HUES48 (cell line): ENCODE measurements around the gene KIF26B.
"Not testable (repeated sequence)": the region's sequence is repeated elsewhere in the genome, so short reads cannot be mapped to it uniquely, and the experiment has no call there.

Experiments used
- H3K27ac ChIP-seq: one replicate; pipeline ENCODE4 v1.7.0; 2013; ENCODE audit warnings: low read depth, low read length, inconsistent platforms
- H3K27me3 ChIP-seq: 2 replicates; pipeline ENCODE4 v1.6.1; 2013; ENCODE audit warnings: mild to moderate bottlenecking, low read length; ENCODE audit not compliant: control insufficient read depth, insufficient read depth
- H3K36me3 ChIP-seq: 2 replicates; pipeline ENCODE4 v1.6.1; 2013; ENCODE audit warnings: low read length; ENCODE audit not compliant: control insufficient read depth, insufficient read depth
- H3K4me1 ChIP-seq: 2 replicates; pipeline ENCODE4 v1.6.1; 2013; ENCODE audit warnings: mild to moderate bottlenecking, low read length; ENCODE audit not compliant: control insufficient read depth, insufficient read depth
- H3K4me3 ChIP-seq: 2 replicates; pipeline ENCODE4 v1.5.1; 2013; ENCODE audit warnings: mild to moderate bottlenecking, low read depth, low read length
- H3K9ac ChIP-seq: 2 replicates; pipeline ENCODE4 v1.6.1; 2013; ENCODE audit warnings: mild to moderate bottlenecking, low read depth, low read length, moderate library complexity
- H3K9me3 ChIP-seq: 2 replicates; pipeline ENCODE4 v1.6.1; 2013; ENCODE audit warnings: low read length; ENCODE audit not compliant: control insufficient read depth, insufficient read depth

The KIF26B gene

DNA sequence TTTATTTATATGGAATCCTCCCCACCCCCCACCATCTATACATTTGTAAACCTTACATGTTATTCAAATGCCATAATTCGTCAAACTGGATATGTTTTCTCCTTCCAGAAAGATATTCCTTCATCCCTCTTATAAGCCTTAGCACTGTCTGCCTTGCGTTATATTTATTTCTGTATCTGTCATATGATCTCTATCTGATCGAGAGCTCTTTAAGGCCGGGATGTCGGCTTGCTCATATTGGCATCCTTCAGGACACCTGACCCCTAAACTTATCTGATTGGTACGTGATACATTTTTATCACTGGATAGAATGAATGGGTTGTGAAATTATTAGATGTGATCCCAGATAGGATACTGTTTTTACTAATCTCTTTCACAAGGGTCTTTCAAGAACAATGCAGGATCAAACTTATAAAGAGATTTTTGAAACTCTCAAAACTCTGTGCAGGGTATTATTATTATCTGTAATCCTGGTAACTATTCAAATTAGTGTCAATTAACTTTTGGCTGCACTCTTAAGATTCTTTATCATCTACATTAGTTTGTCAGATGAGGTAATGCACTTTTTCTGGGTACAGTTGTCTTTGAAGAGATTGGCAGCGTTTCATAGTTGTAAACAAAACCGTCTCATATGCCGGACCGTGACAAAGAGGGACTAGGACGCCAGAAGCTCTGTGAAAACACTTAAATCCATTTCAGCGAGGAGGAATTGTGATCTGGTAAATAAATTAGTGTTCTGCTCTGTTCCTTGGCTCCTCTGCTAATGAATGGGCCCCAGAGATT is 152.0 kb downstream of the KIF26B start:
- Histone ChIP-seq H3K27ac (no peak overlapping the region), H3K9me3 (no peaks in the 10 kb centered on the region), H3K4me1 (peaks cover 10% of the 10 kb centered on the region), H3K9ac (no peak overlapping the region), H3K27me3 (no peaks in the 10 kb centered on the region), H3K36me3 (no peaks in the 10 kb centered on the region), H3K4me3 (no peak overlapping the region)

DNA sequence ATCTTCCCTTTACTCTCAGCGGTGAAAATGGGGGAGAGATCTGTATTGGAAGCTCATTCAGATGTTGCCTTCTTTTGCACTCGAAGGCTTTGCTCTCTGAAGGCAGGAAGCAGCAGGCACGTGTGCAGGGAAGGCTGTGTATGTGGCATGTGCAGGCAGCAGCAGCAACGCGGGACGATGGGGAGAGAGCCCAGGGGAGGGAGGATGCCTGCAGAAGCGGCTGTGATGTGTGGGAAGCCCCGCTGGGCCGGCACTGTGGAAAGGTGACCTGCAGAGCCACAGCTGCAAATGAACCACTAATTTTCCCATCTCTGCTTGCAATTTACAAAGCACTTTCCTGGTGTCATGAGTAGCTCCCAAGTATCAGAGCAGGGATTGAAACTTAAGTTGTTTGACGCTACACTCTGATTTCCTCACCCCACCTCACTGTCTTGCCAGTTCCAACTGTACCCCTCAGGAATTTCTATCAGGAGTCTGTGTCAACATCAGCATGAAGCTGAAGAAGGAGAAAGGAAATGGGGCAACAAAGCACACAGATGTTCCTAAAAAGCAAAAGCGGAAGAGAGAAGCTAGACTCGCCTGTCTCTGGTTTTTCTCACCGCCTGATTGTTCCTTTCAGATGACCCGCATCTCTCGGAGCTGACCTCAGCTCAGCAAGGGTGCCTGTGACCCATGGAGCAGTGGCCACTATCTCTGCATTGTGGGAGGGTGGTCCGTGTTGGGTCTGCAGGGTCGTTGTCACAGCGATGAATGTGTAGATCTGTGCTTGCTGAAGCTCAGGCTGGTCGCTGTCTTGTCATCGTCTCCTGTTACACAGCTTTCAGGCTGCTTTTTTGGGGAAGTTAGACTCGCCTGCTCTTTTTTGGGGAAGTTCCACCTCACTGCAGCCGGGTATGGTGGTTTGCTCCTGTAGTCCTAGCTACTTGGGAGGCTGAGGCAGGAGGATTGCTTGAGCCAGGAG is 156.1 kb downstream of the KIF26B start:
- no peak overlapping the region for H3K9ac ChIP-seq
- no peak overlapping the region for H3K27ac ChIP-seq
- no peaks in the 10 kb centered on the region for H3K36me3 ChIP-seq
- H3K27me3 ChIP-seq = no peaks in the 10 kb centered on the region
- no peak overlapping the region for H3K4me3 ChIP-seq
- H3K4me1 ChIP-seq = peaks cover 17% of the 10 kb centered on the region
- H3K9me3 ChIP-seq = no peaks in the 10 kb centered on the region

DNA sequence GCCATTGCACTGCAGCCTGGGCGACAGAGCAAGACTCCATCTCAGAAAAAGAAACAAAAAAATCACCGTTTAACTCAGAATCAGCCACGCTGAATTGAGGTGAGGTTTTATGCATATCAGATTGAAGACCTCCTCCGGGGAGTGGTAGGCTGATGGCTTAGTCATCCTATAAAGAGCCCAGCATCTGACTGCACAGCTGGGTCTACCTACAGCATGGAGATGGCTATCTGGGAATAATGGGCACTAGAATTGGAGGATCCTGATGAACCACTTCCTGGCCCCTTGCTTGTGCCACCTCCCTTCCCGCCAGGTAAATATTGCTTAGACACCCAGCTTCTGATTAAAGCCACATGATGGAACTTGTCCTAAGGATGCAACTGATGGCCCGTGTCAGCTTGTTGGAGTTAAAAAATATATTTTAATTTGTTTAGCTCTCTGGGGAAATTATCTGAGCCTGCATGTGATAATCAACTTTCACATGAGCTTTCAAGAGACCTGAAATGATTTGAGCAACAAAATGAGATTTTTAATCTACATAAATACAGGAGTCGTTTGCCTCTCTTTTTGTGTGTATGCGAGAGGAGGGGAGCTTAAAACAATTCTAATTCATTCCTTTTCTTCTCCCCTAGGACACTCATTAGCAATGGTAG is 157.2 kb downstream of the KIF26B start:
- no peaks in the 10 kb centered on the region for H3K36me3 ChIP-seq
- no peaks in the 10 kb centered on the region for H3K9me3 ChIP-seq
- peaks cover 17% of the 10 kb centered on the region for H3K4me1 ChIP-seq
- no peak overlapping the region for H3K4me3 ChIP-seq
- H3K9ac ChIP-seq = no peak overlapping the region
- no peak overlapping the region for H3K27ac ChIP-seq
- no peaks in the 10 kb centered on the region for H3K27me3 ChIP-seq

DNA sequence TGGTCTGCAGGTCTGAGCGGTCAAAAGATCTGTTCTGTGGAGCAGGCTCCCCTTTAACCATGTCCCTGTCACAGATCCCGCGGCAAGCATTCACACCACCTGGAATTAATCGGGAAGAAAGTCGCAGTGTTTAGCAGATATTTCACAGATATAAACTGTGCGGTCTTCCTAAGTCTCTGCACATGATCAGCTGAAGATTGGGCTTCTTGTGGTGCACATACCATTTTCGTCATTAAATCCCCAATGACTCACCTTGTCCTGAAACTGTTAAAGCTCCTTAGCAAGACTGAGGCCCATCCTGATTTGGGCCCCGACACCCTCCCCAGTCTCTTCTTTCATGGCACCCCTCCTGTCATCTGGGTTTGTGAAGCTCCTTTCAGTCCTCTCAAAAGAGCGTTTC is 158.8 kb downstream of the KIF26B start:
- Histone ChIP-seq H3K9ac (no peak overlapping the region), H3K4me1 (peaks cover 17% of the 10 kb centered on the region), H3K27me3 (no peaks in the 10 kb centered on the region), H3K36me3 (no peaks in the 10 kb centered on the region), H3K27ac (no peak overlapping the region), H3K9me3 (no peaks in the 10 kb centered on the region), H3K4me3 (no peak overlapping the region)

DNA sequence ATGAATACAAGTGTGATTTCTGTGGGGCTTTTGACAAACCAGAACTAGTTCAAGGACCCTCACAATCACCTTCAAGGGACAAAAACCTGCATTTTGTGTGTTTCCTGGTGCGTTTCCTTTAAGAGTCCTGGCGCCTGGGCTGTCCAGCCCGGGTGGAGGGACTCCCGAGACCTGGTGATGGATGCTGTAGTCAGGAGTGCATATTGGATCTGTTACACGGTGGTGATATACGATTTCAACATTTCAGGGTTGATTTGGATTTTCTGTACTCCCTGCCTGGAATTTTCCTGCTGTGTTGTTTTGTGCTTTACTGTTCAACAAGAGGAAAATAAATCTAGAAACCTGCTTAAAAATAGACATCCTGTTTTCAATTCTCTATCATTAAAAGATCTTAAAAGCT is 162.0 kb downstream of the KIF26B start:
- H3K4me1 ChIP-seq = 0 out of 2 replicates have a peak, but pooled peaks cover 7% of the 10 kb centered on the region
- no peaks in the 10 kb centered on the region for H3K27me3 ChIP-seq
- H3K36me3 ChIP-seq = no peaks in the 10 kb centered on the region
- no peak overlapping the region for H3K4me3 ChIP-seq
- no peak overlapping the region for H3K9ac ChIP-seq
- H3K27ac ChIP-seq = no peak overlapping the region
- H3K9me3 ChIP-seq = no peaks in the 10 kb centered on the region

DNA sequence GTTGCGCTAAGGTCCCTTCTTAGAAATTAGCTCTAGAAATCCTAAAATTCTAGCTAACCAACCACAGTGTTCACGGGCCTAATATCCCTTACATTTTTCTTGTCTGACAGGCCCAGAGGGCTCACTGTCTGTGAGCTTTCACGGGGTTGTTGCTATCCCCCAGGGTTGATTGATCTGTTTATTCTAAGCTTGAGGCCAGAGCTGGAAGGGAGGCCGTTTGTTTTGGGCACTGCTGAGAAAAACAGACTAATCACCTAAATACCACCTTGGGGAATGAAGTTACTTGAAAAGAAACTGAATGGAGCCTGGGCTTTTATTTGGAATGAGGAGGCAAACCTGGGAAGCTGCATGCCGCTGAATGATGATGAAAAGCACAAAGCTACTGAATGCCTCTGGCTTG is 162.4 kb downstream of the KIF26B start:
- H3K9ac ChIP-seq = no peak overlapping the region
- H3K27ac ChIP-seq = no peak overlapping the region
- no peaks in the 10 kb centered on the region for H3K27me3 ChIP-seq
- no peak overlapping the region for H3K4me3 ChIP-seq
- H3K36me3 ChIP-seq = no peaks in the 10 kb centered on the region
- H3K4me1 ChIP-seq = 0 out of 2 replicates have a peak, but pooled peaks cover 4% of the 10 kb centered on the region
- H3K9me3 ChIP-seq = no peaks in the 10 kb centered on the region

DNA sequence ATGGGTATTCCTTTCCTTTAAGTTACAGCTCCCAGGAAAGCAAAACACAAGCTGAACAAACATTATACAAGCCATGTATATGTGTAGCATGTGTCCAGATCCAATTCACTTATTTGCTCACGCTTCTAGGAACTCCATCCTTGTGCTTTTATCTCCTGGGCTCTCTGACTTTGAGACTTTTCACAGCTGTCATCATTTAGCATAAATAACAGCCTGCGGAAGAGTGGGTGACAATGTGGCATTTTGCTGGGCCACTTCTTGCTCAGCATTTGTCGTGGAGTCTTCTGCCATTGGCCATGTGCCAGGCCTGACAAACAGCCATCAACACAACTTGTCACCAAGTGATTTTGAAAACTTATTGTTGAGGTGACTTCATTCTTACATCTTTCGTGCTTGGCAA is 164.3 kb downstream of the KIF26B start:
- Histone ChIP-seq H3K36me3 (no peaks in the 10 kb centered on the region), H3K4me1 (no peaks in the 10 kb centered on the region), H3K4me3 (no peak overlapping the region), H3K27me3 (no peaks in the 10 kb centered on the region), H3K9me3 (no peaks in the 10 kb centered on the region), H3K27ac (no peak overlapping the region), H3K9ac (no peak overlapping the region)

DNA sequence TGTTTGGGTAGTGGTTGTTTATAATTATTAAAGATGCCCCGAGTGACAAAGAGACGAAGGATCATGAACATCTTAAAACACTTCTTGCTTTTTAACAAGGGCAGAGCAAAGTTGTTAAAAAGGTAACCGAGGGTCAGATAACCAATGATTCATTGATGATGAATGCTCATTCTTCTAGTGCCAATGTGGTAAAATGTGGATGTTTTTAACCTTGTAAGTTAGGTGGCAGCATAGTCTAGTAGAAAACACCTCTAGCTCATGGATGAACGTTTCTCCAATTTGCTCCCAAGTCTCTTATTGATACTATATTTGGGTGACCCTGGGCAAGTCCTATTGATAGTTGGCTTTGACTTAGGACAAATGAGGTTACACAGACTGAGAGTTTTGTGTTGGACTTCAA is 167.9 kb downstream of the KIF26B start:
- no peaks in the 10 kb centered on the region for H3K36me3 ChIP-seq
- no peaks in the 10 kb centered on the region for H3K4me1 ChIP-seq
- H3K9ac ChIP-seq = no peak overlapping the region
- H3K4me3 ChIP-seq = no peak overlapping the region
- H3K27ac ChIP-seq = no peak overlapping the region
- H3K9me3 ChIP-seq = no peaks in the 10 kb centered on the region
- H3K27me3 ChIP-seq = no peaks in the 10 kb centered on the region

DNA sequence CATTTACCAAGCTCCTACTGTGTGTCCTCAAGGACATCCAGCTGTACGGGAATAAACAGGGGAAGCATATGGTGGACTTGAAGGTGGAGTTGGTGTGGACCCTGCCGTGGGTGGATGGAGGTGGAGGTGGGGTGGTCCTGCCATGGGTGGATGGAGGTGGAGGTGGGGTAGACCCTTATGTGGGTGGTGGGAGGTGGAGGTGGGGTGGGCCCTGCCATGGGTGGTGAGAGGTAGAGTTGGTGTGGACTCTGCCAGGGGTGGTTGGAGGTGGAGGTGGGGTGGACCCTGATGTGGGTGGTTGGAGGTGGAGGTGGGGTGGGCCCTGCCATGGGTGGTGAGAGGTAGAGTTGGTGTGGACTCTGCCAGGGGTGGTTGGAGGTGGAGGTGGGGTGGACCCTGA is 169.0 kb downstream of the KIF26B start:
- H3K4me3 ChIP-seq, H3K4me1 ChIP-seq, H3K9me3 ChIP-seq, H3K27ac ChIP-seq, H3K9ac ChIP-seq, H3K36me3 ChIP-seq, H3K27me3 ChIP-seq: not testable (repeated sequence)

DNA sequence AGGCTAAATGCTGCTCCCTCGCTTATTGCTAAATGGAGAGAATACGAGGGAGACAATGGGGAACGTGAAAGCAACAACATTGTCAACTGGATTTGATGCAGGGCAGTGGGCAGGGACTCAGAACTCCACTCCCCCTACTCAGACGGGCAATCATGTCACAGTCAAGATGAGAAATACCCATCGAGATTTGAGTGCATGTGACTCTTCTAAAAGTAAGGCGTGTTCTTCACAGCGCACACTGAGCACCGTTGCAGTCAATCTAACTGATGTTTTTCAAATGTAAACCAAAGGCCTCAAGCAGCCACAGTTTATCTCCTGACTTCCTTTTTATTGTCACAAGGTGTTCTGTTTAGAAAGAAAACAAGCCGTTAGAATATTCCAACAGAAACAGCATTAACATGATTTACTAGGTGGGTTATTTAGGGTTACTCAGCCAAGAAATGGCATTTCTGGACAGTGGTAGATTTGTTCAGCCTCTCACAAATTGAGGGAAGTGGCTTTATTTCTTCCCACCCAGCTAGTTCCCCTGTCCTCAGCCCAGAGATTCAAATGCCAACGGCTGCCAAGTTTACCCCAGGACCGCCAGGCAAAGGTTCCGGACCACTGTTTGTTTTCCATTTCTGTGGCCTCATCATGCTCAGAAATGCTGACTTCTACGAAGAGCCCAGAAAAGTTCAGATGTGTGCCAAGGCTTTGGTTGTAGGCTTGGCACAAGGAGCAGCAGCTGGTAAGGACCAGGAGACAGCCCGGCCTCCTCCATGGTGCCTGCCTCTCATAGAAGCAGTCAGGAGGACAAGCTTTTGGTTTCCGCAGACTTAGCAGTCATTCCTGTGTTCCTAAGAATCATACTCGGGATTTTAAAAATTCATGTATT is 171.4 kb downstream of the KIF26B start:
- Histone ChIP-seq H3K4me3 (no peak overlapping the region), H3K36me3 (no peaks in the 10 kb centered on the region), H3K9ac (no peak overlapping the region), H3K9me3 (no peaks in the 10 kb centered on the region), H3K27me3 (no peaks in the 10 kb centered on the region), H3K27ac (no peak overlapping the region), H3K4me1 (0 out of 2 replicates have a peak, but pooled peaks cover 3% of the 10 kb centered on the region)
